NCI-H146 treated with DMSO at 0.1 percent for 48 hours (cell line): ENCODE measurements around the gene FGD4.
"Not testable (repeated sequence)": the region's sequence is repeated elsewhere in the genome, so short reads cannot be mapped to it uniquely, and the experiment has no call there.

Source experiments
- DNase-seq: peaks from one replicate; lab custom pipeline; 2025; ENCODE audit not compliant: unreplicated experiment; lab: John Stamatoyannopoulos, UW

The FGD4 gene

DNA sequence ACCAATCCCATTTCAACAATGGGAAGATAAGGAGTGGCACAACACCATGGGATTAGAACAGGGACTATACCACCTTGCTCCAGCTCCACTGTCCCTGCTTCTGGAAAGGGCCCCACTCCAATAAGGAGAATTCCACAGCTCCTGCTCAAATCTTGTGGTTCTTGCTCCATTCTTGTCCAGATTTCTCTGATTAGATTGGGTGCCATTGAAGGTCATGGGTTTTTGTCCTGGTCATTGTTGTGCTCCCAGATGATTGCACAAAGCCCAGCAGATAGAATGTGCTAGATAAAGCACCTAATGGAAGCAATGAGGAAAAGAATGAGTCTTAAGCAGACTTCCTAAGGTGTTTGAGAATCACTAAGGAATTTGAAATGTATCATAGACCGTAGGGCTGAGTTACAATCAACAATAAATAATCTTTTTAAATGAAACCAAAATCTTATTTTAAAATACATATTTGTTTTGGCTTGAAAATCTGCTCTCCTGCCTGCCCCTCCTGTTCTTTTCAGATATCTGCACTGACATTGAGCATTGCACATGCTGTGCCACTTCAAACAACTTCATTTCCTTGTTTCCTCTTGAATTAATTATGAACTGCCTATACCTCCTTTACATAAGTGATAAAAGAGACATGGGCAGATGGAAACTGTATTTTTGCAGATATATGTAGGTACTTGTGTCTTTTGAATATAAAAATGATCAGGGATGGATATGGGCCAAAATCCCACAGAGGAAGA is 115.9 kb downstream of the FGD4 start:
- DNase-seq = no peak

GRCh38 chr12:32516230-32516629 is 116.9 kb downstream of the FGD4 start:
- no peak for DNase-seq

DNA sequence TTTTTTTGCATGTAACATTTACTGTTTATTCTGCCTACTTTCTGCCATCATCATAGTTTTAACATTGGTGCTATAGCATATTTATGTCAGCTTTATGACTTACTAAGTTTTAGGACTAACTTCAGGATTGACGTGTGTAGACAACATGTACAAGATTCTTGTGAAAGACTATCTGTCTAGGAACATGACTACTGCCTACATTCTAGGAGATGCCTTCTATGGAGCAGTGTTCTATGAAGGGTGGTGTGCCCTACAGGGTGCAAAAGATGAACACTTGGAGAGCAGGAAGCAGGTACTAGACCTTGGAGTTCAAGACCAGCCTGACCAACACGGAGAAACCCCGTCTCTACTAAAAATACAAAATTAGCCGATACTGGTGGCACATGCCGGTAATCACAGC is 118.6 kb downstream of the FGD4 start:
- no peak for DNase-seq

GRCh38 chr12:32519047-32519446 is 119.7 kb downstream of the FGD4 start:
- DNase-seq = no peak

DNA sequence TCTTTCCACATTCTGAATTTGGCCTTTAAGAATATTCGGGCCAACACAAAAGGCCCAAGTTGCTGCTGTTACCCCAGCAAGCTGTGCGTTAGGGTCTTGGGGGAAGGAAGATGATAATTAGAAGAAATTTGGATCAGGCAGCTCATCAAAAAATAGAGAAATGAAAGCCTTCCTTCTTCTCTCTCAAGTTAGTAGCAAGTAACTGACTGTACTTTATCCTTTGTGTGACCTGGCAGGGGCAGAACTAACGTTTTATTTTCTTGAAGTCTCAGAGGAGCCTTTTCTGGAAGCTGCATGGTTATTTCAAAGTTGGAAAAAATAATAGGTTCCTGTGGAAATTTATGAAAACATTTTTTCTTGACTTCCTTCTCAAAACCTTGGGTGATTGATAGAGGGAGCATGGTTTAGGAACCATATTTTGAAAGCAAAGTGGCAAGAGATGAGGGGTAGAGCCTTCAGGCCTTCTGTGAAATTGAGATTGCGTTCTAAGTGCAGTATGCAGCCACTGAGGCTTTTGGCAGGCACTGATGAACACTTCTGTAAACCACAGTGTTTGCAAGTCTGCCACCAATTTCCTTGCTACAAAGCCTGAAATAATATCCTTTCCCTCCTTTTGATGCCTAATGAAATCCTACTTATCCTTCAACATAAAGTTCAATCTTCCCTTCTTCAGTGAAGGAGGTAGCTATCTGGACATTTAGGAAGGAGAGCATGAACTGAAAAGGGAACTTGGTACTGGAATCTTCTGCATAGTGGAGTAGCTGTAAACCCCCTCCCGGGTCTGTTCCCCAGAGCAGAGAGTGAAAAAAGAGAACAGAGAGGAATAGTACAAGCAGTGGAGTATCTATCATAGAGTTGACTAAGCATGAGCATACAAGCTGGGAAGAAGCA is 123.2 kb downstream of the FGD4 start:
- DNase-seq = no peak

GRCh38 chr12:32525802-32526201 is 126.4 kb downstream of the FGD4 start:
- DNase-seq = not testable (repeated sequence)

DNA sequence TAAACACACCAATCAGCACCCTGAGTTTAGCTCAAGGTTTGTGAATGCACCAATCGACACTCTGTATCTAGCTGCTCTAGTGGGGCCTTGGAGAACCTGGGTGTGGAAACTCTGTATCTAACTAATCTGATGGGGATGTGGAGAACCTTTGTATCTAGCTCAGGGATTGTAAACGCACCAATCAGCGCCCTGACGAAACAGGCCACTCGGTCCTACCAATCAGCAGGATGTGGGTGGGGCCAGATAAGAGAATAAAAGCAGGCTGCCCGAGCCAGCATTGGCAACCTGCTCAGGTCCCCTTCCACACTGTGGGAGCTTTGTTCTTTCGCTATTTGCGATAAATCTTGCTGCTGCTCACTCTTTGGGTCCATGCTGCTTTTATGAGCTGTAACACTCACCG is 127.0 kb downstream of the FGD4 start:
- not testable (repeated sequence) for DNase-seq

DNA sequence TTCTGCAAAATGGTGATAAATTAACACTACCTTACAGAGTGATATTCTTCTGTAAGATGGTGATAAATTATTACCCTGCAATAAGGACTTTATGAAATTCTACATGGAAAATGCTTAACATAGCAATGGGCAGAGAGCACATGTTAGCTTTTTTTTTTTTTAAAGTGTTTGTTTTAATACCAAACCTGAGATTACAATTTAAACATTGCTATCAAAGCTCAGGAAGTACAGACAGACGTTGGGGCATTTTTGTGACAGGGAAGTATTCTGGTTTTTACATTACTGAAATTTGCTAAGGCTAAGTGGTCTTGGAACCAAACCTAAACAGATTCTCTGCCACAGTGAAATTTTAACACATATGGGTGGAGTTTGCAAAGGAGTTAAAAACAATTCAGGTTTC is 133.1 kb downstream of the FGD4 start:
- no peak for DNase-seq

DNA sequence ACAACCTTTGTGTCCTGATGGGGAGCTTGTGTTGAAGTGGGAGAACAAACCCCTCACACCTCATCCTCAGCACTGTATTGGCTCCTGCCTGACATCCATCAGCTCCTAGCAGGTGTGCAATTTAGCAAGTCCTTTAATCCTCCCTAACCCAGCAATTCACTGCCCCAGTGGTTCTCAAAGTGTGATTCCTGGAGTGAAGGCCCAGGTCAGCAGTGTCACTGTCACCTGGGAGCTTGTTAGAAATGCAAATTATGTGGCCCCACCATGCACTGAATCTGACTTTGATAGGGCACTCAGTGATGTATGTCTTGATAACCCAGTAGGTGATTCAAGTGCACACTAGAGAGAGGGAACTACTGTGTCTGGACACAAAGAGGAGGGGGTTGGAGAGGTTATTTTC is 133.6 kb downstream of the FGD4 start:
- peak; percentile 23 for DNase-seq

DNA sequence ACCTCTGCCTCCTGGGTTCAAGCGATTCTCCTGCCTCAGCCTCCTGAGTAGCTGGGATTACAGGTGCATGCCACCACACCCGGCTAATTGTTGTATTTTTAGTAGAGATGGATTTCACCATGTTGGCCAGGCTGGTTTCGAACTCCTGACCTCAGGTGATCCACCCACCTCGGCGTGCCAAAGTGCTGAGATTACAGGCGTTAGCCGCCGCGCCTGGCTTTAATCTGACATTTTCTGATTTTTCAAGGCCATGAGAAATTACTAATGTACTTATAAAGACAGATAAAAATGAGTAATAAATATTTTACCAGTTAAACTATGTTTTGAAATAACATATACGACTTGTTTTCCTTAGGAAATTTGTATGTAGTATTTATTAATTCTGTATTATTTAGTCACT is 134.1 kb downstream of the FGD4 start:
- not testable (repeated sequence) for DNase-seq

- no peak for DNase-seq
These were observed 134.7 kb downstream of the FGD4 start for GRCh38 chr12:32533971-32534590.

DNA sequence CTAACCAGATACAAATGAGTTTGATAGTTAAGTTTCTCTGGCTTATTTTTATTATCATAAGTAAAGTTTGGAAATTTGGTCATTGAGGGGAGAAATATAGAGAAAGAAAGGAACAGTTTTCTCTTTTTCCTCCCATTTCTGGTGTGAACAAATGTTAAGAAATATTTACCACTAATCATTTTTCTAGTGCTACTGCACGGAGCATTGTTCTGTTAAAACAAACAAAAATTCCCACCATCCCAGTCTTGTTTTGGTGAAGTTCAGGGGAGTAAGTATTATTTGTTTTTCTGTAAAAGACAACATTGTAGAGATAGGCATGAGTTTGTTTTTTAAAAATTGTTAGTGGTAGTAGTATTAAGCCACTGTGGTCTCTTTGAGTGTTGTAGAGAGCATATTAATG is 135.3 kb downstream of the FGD4 start:
- DNase-seq = no peak

GRCh38 chr12:32535288-32535999 is 136.1 kb downstream of the FGD4 start:
- no peak for DNase-seq

DNA sequence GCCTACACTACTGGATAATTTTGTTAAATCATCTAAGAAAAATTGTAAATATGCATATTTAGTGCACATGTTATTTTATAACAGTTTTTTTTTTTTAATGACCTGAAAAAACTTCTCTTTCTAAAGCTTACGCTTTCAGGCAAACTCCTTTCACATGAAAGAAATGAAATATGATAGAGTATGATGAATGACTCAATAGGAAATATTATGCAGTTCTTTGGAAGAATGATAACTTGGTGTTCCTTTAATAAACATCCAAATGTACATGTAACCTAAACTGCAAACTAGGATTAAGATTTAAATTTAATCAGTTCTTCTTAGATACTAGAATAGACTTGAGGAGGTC is 136.6 kb downstream of the FGD4 start:
- DNase-seq = no peak

DNA sequence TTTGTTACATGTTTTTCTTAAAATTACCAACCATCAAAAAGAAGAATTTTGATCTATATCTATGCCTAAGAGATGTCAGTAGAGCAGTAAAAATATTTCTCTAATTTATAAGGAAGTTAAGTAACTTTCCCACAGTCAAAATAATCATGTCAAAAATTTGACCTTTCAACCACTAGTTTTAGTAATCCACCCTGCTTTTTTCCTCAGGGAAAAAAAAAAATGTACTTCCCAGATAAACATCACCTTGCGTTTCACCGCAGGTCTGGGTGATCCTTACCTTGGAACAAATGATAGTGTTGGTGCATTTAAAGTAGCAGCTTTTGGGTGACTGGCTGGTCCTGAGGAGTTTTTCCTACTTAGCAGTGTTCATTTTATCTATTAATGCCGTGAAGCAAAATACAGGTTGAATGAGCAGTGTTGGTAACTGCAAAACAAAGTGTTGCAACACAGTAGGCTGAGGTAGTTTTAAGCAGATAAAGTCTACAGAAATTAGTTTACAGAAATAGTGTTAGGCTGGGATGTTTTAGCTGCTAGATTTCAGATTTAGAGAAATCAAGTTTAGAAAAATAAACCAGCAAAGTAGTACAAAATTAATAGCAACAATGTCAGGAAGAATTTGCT is 142.5 kb downstream of the FGD4 start:
- no peak for DNase-seq

DNA sequence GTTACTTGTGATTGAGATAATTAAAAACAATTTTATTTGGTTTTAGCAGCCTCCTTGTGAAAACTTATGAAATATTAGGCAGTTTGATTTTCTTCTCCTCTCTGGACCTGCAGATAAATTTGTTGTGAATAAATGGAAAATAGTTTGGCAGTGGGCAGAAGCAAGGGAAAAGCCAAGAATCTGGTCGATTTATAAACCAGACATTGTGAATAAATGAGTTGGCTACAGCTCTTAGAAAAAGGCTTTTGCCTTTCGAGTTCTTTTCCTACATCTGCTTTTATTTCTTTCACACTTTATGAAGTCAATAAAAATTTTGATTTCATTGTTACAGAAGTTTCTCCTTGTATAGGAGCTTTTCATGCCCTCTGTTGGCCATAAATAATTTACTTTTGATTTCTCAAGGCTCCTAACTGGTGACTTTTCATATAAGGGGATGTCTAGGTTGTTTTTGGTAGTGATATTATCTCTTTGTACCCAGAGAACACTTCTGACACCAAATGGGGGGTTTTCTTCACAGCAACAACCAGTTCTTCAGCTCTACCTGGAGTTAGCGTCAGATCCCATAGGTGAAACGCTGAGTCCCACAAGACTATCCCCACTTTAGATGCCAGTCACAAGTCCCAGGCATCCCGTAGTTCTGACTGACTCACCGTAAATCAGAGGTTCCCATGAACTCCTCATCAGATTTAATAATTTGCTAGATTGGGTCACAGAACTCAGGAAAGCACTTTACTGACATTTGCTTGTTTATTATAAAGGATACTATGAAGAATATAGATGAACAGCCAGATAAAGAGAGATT is 143.3 kb downstream of the FGD4 start:
- DNase-seq = no peak

DNA sequence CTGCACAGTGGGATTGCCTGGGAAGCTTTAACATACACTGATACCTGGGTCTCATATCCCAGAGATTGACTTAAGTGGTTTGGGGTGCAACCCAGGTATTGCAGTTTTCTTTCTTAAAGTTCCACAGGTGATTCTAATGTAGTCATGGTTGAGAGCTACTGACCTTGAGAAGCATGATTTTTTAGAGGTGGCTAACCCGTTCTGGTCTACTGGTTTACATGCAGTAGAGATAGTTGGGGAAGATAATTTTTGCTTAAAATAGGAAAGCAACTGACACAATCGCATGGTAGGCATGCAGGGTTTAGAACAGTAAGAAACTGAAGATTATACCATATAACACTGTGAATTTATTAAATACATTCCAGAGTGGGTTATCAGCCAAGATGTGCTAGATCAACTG is 145.5 kb downstream of the FGD4 start:
- no peak for DNase-seq

DNA sequence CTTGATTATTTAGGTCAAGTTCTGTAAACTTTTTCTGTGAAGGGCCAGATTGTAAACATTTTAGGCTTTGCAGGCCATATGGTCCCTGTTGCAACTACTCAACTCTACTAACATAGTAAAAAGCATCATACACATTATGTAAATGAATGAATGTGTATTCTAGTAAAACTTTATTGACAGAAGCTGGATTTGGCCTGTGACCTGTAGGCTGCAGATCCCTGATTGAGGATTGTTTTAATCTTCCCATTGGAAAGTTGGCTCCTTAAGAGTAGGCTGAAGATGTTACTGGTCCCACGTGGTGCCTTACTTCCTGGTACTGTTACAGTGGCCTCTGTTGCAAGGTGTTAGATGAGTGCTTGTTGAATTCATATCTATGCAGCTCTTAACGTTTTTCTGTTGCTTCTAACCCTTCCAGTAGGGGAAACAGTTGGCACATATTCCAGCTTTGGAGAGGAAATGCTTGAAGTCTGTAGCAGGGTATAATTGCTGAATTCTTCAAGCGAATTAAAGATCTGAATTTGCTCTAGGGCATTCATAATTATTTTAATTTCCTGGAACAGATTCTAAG is 146.1 kb downstream of the FGD4 start:
- DNase-seq = no peak

DNA sequence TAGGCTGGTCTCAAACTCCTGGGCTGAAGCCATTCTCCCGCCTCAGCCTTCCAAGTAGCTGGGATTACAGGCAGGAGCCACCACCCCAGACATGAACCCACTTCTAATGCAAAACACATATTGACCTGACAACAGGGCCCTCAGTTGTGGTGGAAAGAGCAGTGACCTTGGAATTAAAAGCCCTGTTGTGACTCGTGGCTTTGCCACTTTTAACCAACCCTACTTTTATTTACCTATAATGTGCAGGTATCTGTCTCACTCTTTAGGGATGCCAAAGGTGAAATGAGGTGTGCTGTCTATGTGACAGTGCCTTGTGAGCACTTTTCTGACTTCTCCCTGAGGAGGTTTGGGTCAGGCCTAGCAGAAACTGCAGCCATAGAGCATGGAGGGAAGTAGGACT is 146.9 kb downstream of the FGD4 start:
- DNase-seq = no peak
